GM23248 (cell line): ENCODE data around the gene EEPD1. TPM values are rescaled to one million over a fixed set of nuclear protein-coding genes. Genes with fewer than 3 reads are reported as not detected.
A peak's percentile ranks its signal among the peaks of the same experiment; 100 is the strongest.

Source experiments
- DNase-seq: peaks from one replicate; pipeline ENCODE4 v3.0.0-alpha.2; 2015
- H2AFZ ChIP-seq: fragments of 200-600 bp; sonication (generic); 2 replicates; pipeline ENCODE4 v1.6.1; 2016; ENCODE audit warnings: antibody characterized with exemption
- H3F3A ChIP-seq: fragments of 200-600 bp; sonication (generic); 2 replicates; pipeline ENCODE4 v1.6.1; 2016; ENCODE audit warnings: mild to moderate bottlenecking, antibody characterized with exemption, mixed run types; ENCODE audit not compliant: insufficient read depth
- H3K27ac ChIP-seq: fragments of 200-600 bp; sonication (generic); 2 replicates; pipeline ENCODE4 v1.5.1; 2016; ENCODE audit warnings: mild to moderate bottlenecking
- H3K27me3 ChIP-seq: fragments of 200-600 bp; sonication (generic); replicated peaks from 2 replicates; pipeline ENCODE4 v1.6.1; 2016; ENCODE audit warnings: mild to moderate bottlenecking; ENCODE audit not compliant: insufficient read depth
- H3K36me3 ChIP-seq: fragments of 200-600 bp; sonication (generic); 2 replicates; pipeline ENCODE4 v1.6.1; 2016; ENCODE audit warnings: low read depth, mild to moderate bottlenecking
- H3K4me1 ChIP-seq: fragments of 200-600 bp; sonication (generic); 2 replicates; pipeline ENCODE4 v1.6.1; 2016; ENCODE audit warnings: mild to moderate bottlenecking; ENCODE audit not compliant: insufficient read depth
- H3K4me2 ChIP-seq: fragments of 200-600 bp; sonication (generic); one replicate; pipeline ENCODE4 v1.6.1; 2016; ENCODE audit warnings: mild to moderate bottlenecking; ENCODE audit not compliant: unreplicated experiment
- H3K4me3 ChIP-seq: fragments of 200-600 bp; sonication (generic); 2 replicates; pipeline ENCODE4 v1.5.1; 2016; ENCODE audit warnings: mild to moderate bottlenecking
- H3K79me2 ChIP-seq: fragments of 200-600 bp; sonication (generic); 2 replicates; pipeline ENCODE4 v1.6.1; 2016; ENCODE audit warnings: mild to moderate bottlenecking; ENCODE audit not compliant: insufficient read depth
- H3K9ac ChIP-seq: fragments of 200-600 bp; sonication (generic); 2 replicates; pipeline ENCODE4 v1.6.1; 2016; ENCODE audit warnings: mild to moderate bottlenecking
- H3K9me2 ChIP-seq: fragments of 200-600 bp; sonication (generic); 2 replicates; pipeline ENCODE4 v1.6.1; 2016; ENCODE audit warnings: mixed run types, mild to moderate bottlenecking, moderate library complexity; ENCODE audit not compliant: insufficient read depth
- H3K9me3 ChIP-seq: fragments of 200-600 bp; sonication (generic); one replicate; pipeline ENCODE4 v1.6.1; 2017; ENCODE audit warnings: low read depth
- H4K20me1 ChIP-seq: fragments of 200-600 bp; sonication (generic); 2 replicates; pipeline ENCODE4 v1.6.0; 2016; ENCODE audit not compliant: insufficient read depth
- EZH2 ChIP-seq: fragments of 200-600 bp; sonication (generic); IDR thresholded peaks from 2 replicates; pipeline ENCODE4 v1.6.1; 2018; ENCODE audit warnings: antibody characterized with exemption, mild to moderate bottlenecking; ENCODE audit not compliant: insufficient read depth, poor library complexity, severe bottlenecking
- EZH2phosphoT487 ChIP-seq: fragments of 200-600 bp; sonication (generic); IDR thresholded peaks from 2 replicates; pipeline ENCODE4 v1.6.1; 2018; ENCODE audit warnings: antibody characterized with exemption, moderate library complexity, mild to moderate bottlenecking, low read depth; ENCODE audit not compliant: insufficient read depth
- WGBS, 2 experiments: methylation state at CpG; one replicate each; pipeline ENCODE4 v1.1.6; 2015 to 2017; ENCODE audit warnings: low lambda C conversion rate in 2 of 2, low coverage in 1 of 2; ENCODE audit errors: missing lambda C conversion rate in 2 of 2; 5-methylcytosine and 5-hydroxymethylcytosine counted together
- in situ Hi-C: fragments of 300-500 bp; cut with MboI; formaldehyde crosslinking; loops from 2 replicates; pipeline ENCODE4 v1.15.0; 2020
- polyA plus RNA-seq: library from polyadenylated mRNA; unstranded; fragments of >200 nt; fragmentation: Nextera tagmentation; extraction: Ambion mirVana; gene quantifications from 2 replicates; pipeline ENCODE4 v1.2.1, GENCODE V29; 2016
- total RNA-seq: library from RNA; depleted of rRNA; stranded (reverse); fragments of >200 nt; shearing (Covaris generic); gene quantifications from 2 replicates; pipeline ENCODE4 v1.2.3, GENCODE V29; 2014

The EEPD1 gene
- total and polyA plus RNA-seq, 2 experiments from 2014 or later, result 1.6 to 5.2 TPM

GRCh38 chr7:36298106-36298505, 145.1 kb downstream of the EEPD1 start:
- Histone ChIP-seq H4K20me1 (no peaks in the 10 kb centered on the region), H3K27ac (no peak overlapping the region), H3K9ac (no peak overlapping the region), H3K9me2 (no peaks in the 10 kb centered on the region), H3K9me3 (no peaks in the 10 kb centered on the region), H3F3A (peaks cover 8% of the 10 kb centered on the region), H3K4me1 (peaks cover 8% of the 10 kb centered on the region), H3K27me3 (no peaks in the 10 kb centered on the region), H3K4me2 (no peak overlapping the region), H2AFZ (no peak overlapping the region), H3K36me3 (no peaks in the 10 kb centered on the region), H3K79me2 (no peaks in the 10 kb centered on the region), H3K4me3 (no peak overlapping the region)
- DNase-seq, result no peak
- in situ Hi-C loops, result no loop called here
- 78 to 87% methylated on average over 4 of the region's 4 CpGs for WGBS, 2 experiments
- no peak for TF ChIP-seq EZH2phosphoT487
- no peak for TF ChIP-seq EZH2

- H3K79me2 ChIP-seq, result no peaks in the 10 kb centered on the region
- H3K4me3 ChIP-seq, result no peak overlapping the region
- H3K27ac ChIP-seq, result no peak overlapping the region
- H2AFZ ChIP-seq, result no peak overlapping the region
- WGBS, 2 experiments, result 90 to 96% methylated on average over 17 of the region's 17 CpGs
- peaks cover 15% of the 10 kb centered on the region for H3F3A ChIP-seq
- no peaks in the 10 kb centered on the region for H4K20me1 ChIP-seq
- no peaks in the 10 kb centered on the region for H3K36me3 ChIP-seq
- H3K4me1 ChIP-seq, result peaks cover 18% of the 10 kb centered on the region
- no peaks in the 10 kb centered on the region for H3K9me3 ChIP-seq
- H3K9ac ChIP-seq, result no peak overlapping the region
- in situ Hi-C loops, result no loop called here
- no peaks in the 10 kb centered on the region for H3K27me3 ChIP-seq
- DNase-seq, result no peak
- no peak overlapping the region for H3K4me2 ChIP-seq
- TF ChIP-seq EZH2phosphoT487 (no peak), EZH2 (no peak)
- no peaks in the 10 kb centered on the region for H3K9me2 ChIP-seq
Measured at GRCh38 chr7:36299223-36299774, 146.2 kb downstream of the EEPD1 start.

- Histone ChIP-seq H3K9me3 (no peaks in the 10 kb centered on the region), H4K20me1 (no peaks in the 10 kb centered on the region), H3K4me1 (peaks cover 23% of the 10 kb centered on the region), H3K79me2 (no peaks in the 10 kb centered on the region), H3K9ac (no peak overlapping the region), H3K27me3 (no peaks in the 10 kb centered on the region), H3K27ac (no peak overlapping the region), H2AFZ (no peak overlapping the region), H3K4me2 (no peak overlapping the region), H3F3A (peaks cover 20% of the 10 kb centered on the region), H3K9me2 (no peaks in the 10 kb centered on the region), H3K4me3 (no peak overlapping the region), H3K36me3 (no peaks in the 10 kb centered on the region)
- in situ Hi-C loops, result loop anchor here (25.0 kb wide), 1 partner anchor 588 kb away; no protein-coding TSS in a partner anchor
- no peak for TF ChIP-seq EZH2
- TF ChIP-seq EZH2phosphoT487, result no peak
- WGBS, 2 experiments, result 80 to 81% methylated on average over 9 of the region's 9 CpGs
- no peak for DNase-seq
Measured at GRCh38 chr7:36299823-36300341, 146.8 kb downstream of the EEPD1 start.

- WGBS, 2 experiments, result 57 to 59% methylated on average over 9 of the region's 9 CpGs
- Histone ChIP-seq H3K9me2 (no peaks in the 10 kb centered on the region), H3K27ac (no peak overlapping the region), H3K4me1 (peaks cover 23% of the 10 kb centered on the region), H3K9ac (no peak overlapping the region), H3K4me2 (no peak overlapping the region), H3F3A (peaks cover 23% of the 10 kb centered on the region), H2AFZ (no peak overlapping the region), H3K4me3 (no peak overlapping the region), H3K36me3 (no peaks in the 10 kb centered on the region), H3K9me3 (no peaks in the 10 kb centered on the region), H3K27me3 (no peaks in the 10 kb centered on the region), H4K20me1 (no peaks in the 10 kb centered on the region), H3K79me2 (no peaks in the 10 kb centered on the region)
- TF ChIP-seq EZH2phosphoT487 (no peak), EZH2 (no peak)
- DNase-seq, result peak; percentile 18
- in situ Hi-C loops, result loop anchor here (25.0 kb wide), 1 partner anchor 589 kb away; no protein-coding TSS in a partner anchor
Measured at GRCh38 chr7:36300696-36301350, 147.8 kb downstream of the EEPD1 start.
